ENCODE measurements around the gene CLIC3. TPM values are rescaled to one million over a fixed set of nuclear protein-coding genes. Genes with fewer than 3 reads are reported as not detected.

The CLIC3 gene
- total RNA-seq, 1 donor from 2014 or later, result not detected

- H3K27ac Mint-ChIP-seq, result peak overlapping the region; percentile 81
Measured at GRCh38 chr9:136962701-136963248, 33.6 kb downstream of the CLIC3 start.

GRCh38 chr9:136962163-136962562 lies 34.2 kb downstream of the CLIC3 start:
- peaks cover 5% of the 10 kb centered on the region for H3K27me3 Mint-ChIP-seq (ENCODE audit: insufficient read depth, low read depth)
- no peaks in the 10 kb centered on the region for H3K36me3 Mint-ChIP-seq
- no peak overlapping the region for H3K4me3 Mint-ChIP-seq
- no peak overlapping the region for H3K27ac Mint-ChIP-seq
- no peaks in the 10 kb centered on the region for H3K79me2 ChIP-seq (ENCODE audit: low read depth)
- H4K20me1 ChIP-seq (ENCODE audit: low read depth), result no peaks in the 10 kb centered on the region
- H2AFZ ChIP-seq (replicated peaks), result no peak overlapping the region
- H3K9ac ChIP-seq, result no peak overlapping the region
- H3K27ac ChIP-seq, result no peak overlapping the region
- no peaks in the 10 kb centered on the region for H3K9me3 Mint-ChIP-seq
- no peaks in the 10 kb centered on the region for H3K9me3 ChIP-seq (ENCODE audit: low read depth)
- peaks cover 6% of the 10 kb centered on the region for H3K4me1 ChIP-seq
- no peak overlapping the region for H3K4me2 ChIP-seq
- H3F3A ChIP-seq (ENCODE audit: low read depth), result no peaks in the 10 kb centered on the region
- no peaks in the 10 kb centered on the region for H3K27me3 ChIP-seq
- peaks cover 19% of the 10 kb centered on the region for H3K4me1 Mint-ChIP-seq
- TF ChIP-seq CTCF (IDR thresholded peaks at IDR 0.05), result no peak
- TF ChIP-seq EZH2 (IDR thresholded peaks at IDR 0.05), result no peak
- no peak for DNase-seq (ENCODE audit: low spot score)
- no peaks in the 10 kb centered on the region for H3K36me3 ChIP-seq
- H3K4me3 ChIP-seq, result no peak overlapping the region

More at GRCh38 chr9:136962701-136963248, 33.6 kb downstream of the CLIC3 start:
- no peak overlapping the region for H2AFZ ChIP-seq (replicated peaks)
- H3K27ac ChIP-seq, result no peak overlapping the region
- H3K4me3 ChIP-seq, result no peak overlapping the region
- no peaks in the 10 kb centered on the region for H3K27me3 ChIP-seq
- no peaks in the 10 kb centered on the region for H4K20me1 ChIP-seq (ENCODE audit: low read depth)
- H3K36me3 Mint-ChIP-seq, result no peaks in the 10 kb centered on the region
- H3K4me1 ChIP-seq, result peaks cover 6% of the 10 kb centered on the region
- H3K4me2 ChIP-seq, result no peak overlapping the region
- TF ChIP-seq EZH2phosphoT487 (IDR thresholded peaks at IDR 0.05) (no peak), EZH2 (IDR thresholded peaks at IDR 0.05) (no peak), CTCF (IDR thresholded peaks at IDR 0.05) (no peak)
- no peak for DNase-seq (ENCODE audit: low spot score)
- H3K9me3 Mint-ChIP-seq, result no peaks in the 10 kb centered on the region
- H3K79me2 ChIP-seq (ENCODE audit: low read depth), result no peaks in the 10 kb centered on the region
- H3K4me1 Mint-ChIP-seq, result peaks cover 19% of the 10 kb centered on the region
- peak overlapping the region; percentile 55 for H3K4me3 Mint-ChIP-seq
- no peaks in the 10 kb centered on the region for H3F3A ChIP-seq (ENCODE audit: low read depth)
- H3K36me3 ChIP-seq, result no peaks in the 10 kb centered on the region
- H3K9me3 ChIP-seq (ENCODE audit: low read depth), result no peaks in the 10 kb centered on the region
- no peak overlapping the region for H3K9ac ChIP-seq
- peaks cover 5% of the 10 kb centered on the region for H3K27me3 Mint-ChIP-seq (ENCODE audit: insufficient read depth, low read depth)

- Histone ChIP-seq H3K9ac (no peak overlapping the region), H4K20me1 (ENCODE audit: low read depth) (no peaks in the 10 kb centered on the region), H3K4me1 (peaks cover 6% of the 10 kb centered on the region), H3K27me3 (no peaks in the 10 kb centered on the region), H3K4me3 (no peak overlapping the region), H3K4me2 (no peak overlapping the region), H2AFZ (replicated peaks) (no peak overlapping the region), H3K27ac (no peak overlapping the region), H3K9me3 (ENCODE audit: low read depth) (no peaks in the 10 kb centered on the region), H3F3A (ENCODE audit: low read depth) (no peaks in the 10 kb centered on the region), H3K36me3 (no peaks in the 10 kb centered on the region), H3K79me2 (ENCODE audit: low read depth) (no peaks in the 10 kb centered on the region)
- Mint-ChIP-seq H3K36me3 (peaks cover 2% of the 10 kb centered on the region), H3K4me1 (peaks cover 19% of the 10 kb centered on the region), H3K27ac (no peak overlapping the region), H3K27me3 (ENCODE audit: insufficient read depth, low read depth) (peaks cover 8% of the 10 kb centered on the region), H3K4me3 (no peak overlapping the region), H3K9me3 (no peaks in the 10 kb centered on the region)
- TF ChIP-seq CTCF (IDR thresholded peaks at IDR 0.05) (no peak), EZH2phosphoT487 (IDR thresholded peaks at IDR 0.05) (no peak), EZH2 (IDR thresholded peaks at IDR 0.05) (no peak)
- DNase-seq (ENCODE audit: low spot score), result no peak
Measured at GRCh38 chr9:136961279-136962065, 34.9 kb downstream of the CLIC3 start.
